HG02943 (cell line): ENCODE results near the gene ALOX15B.
"Not testable (repeated sequence)": the region's sequence is repeated elsewhere in the genome, so short reads cannot be mapped to it uniquely, and the experiment has no call there.

Source experiments
- ATAC-seq: cut with Tn5 transposase; IDR thresholded peaks from one replicate; pipeline ENCODE4 v1.9.1; 2021; ENCODE audit warnings: mild to moderate bottlenecking, low read depth, moderate library complexity; ENCODE audit not compliant: unreplicated experiment

The ALOX15B gene

DNA sequence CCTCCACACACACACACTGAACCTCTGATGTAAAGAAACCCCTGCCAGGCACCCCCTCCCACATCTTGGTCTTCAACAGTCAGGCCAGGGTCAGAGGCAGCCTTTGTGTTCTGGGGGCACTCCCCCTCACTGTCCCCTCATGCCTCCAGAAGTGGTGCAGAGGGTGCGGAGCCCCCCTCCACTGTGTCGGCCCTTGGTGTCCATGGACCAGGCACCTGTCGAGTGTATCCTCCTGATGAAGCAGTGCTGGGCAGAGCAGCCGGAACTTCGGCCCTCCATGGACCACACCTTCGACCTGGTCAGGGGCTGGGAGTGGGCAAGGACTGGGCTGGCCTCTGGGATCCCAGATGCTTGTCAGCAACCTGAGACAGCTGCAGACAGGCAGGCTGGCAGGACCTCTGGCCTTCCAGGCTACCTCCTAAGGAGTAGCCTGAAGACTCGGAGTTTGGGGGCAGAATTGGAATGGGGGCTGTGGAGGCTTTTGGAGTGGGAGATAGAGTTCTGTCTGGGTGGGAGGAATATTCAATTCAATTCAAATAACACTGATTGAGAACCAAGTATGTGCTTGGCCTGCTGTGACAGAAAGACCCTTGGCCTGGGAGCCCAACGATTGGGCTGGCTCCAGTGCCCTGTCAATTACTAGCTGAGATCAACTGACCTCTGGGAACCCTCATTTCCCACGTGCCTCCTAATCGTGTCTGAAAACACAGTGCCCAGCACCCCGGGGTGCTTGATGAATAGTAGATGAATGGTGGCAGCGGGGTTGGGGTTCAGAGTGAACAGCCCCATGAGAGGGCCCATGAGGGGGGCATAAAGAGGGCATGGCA is 24.9 kb upstream of the ALOX15B start:
- no peak for ATAC-seq

DNA sequence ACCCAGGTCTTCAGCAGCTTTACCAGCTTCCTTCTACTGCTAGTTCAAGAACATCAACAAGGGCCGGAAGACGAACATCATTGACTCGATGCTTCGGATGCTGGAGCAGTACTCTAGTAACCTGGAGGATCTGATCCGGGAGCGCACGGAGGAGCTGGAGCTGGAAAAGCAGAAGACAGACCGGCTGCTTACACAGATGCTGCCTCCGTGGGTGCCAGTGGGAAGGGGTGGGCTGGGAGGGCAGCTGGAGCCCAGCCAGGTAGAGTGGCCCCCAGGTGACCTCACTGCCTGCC is 24.4 kb upstream of the ALOX15B start:
- ATAC-seq: no peak

DNA sequence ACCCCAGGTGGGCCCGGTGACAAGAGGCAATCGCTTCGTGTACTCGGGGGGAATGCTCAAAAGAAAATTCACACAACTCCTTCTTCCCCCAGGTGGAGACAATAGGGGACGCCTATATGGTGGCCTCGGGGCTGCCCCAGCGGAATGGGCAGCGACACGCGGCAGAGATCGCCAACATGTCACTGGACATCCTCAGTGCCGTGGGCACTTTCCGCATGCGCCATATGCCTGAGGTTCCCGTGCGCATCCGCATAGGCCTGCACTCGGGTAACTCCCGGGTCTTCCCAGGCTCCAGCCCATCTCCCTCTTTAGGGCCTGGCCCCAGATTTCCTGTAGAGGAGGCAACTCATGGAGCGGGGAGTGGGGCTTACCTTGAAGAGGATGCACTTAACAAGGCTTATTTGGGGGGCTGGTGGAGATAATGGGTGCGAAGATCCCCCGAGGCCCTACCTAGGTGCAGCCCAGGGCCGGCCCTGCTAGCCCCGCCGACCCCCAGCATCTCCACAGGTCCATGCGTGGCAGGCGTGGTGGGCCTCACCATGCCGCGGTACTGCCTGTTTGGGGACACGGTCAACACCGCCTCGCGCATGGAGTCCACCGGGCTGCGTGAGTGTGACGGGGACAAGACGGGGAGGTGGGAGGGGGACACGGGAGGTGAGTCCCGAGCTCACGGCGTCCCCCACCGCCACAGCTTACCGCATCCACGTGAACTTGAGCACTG is 23.5 kb upstream of the ALOX15B start:
- no peak for ATAC-seq

DNA sequence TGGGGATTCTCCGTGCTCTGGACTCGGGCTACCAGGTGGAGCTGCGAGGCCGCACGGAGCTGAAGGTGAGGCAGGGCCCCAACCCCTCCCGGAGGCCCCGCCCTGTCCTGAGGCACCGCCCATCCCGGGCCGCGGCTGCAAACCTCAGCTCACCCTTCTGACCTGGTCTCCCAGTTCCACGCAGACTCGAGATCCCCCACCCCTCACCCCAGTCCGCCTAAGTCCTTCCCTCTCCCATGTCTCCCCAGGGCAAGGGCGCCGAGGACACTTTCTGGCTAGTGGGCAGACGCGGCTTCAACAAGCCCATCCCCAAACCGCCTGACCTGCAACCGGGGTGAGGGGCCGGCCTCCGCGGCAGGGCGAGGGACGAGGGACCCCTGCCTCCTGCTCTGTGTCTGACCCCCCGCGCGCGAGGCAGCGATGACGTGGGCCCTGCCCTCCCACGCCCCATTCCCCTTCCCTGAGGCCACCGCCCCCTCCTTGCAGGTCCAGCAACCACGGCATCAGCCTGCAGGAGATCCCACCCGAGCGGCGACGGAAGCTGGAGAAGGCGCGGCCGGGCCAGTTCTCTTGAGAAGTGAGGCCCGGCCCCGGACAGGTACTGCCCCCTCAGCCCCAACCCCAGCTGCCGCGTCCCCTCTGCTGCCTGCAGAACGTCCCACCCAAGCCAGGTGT is 22.8 kb upstream of the ALOX15B start:
- ATAC-seq: no peak

DNA sequence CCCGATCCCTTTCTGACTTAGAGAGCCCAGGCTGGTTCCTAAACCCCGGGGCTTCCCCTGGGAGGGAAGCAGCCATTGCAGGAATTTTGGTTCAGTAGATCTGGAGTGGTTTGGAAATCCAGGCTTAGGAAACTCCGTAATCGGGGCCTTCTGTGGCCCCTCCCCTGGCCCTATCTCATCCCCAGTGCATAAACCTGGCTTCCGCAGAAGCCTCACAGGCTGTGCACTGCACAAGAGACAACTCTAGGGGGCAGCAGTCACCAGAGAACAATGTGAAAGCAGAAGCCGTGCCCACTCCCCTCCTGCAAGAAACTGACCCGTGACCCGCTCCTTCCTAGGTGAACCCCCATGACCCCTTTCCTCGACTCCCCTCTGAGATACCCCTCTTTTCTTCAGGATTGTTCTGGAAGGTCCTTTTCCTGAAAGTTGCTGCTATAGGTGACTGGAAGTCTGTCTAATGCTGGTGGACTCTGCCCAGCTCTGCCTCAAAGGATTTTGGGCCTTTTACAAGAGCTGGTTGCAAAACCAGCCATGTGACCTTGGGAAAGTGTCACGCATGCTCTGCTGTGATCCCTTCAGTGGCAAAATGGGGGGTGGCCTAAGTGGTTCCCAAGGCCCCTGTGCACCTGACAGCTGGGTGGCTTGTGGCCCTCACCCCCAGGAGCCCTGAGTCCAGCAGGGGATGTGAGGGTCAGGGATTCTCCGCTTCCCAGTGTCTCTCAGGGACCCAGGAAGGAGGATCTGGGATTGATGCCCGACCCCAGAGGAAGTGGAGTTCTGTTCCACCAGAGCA is 22.0 kb upstream of the ALOX15B start:
- ATAC-seq: no peak

DNA sequence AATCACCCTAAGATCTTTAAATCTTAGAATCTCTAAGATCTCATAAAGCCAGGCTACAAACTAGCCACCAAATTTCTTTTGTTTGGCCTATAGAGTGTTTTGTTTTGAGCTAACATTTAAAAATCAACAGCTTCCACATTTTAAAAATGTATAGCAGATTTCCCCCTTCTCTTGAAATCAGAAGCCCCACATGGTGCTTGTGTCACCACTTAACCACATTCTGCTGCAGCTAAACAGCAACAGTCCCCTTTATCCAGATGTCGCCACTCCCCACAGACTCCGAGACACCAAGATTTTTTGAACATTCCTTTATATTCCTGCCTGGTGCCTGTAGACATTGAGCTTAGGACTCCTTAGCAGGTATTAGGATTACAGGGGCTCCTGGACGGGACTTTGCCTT is 20.4 kb upstream of the ALOX15B start:
- ATAC-seq: no peak

DNA sequence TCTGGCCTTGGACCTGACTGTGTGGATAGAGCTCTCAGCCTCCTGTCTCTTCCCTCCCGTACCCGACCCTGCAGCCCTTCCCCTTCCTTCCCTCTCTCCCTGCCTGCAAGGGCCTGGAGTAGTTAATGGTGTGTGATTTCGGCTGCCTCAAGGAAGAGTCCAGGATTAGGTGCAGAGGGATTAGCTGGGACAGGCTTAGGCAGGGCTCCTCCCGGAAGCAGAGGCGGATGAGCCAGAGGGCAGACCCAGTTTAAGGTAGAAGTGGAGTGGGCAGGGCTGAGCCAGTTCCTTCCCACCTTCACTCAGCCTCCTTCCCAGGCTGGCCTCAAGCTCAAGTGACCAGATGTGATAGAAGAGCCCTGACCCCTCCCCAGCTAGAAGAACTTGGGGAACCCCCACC is 19.7 kb upstream of the ALOX15B start:
- no peak for ATAC-seq

DNA sequence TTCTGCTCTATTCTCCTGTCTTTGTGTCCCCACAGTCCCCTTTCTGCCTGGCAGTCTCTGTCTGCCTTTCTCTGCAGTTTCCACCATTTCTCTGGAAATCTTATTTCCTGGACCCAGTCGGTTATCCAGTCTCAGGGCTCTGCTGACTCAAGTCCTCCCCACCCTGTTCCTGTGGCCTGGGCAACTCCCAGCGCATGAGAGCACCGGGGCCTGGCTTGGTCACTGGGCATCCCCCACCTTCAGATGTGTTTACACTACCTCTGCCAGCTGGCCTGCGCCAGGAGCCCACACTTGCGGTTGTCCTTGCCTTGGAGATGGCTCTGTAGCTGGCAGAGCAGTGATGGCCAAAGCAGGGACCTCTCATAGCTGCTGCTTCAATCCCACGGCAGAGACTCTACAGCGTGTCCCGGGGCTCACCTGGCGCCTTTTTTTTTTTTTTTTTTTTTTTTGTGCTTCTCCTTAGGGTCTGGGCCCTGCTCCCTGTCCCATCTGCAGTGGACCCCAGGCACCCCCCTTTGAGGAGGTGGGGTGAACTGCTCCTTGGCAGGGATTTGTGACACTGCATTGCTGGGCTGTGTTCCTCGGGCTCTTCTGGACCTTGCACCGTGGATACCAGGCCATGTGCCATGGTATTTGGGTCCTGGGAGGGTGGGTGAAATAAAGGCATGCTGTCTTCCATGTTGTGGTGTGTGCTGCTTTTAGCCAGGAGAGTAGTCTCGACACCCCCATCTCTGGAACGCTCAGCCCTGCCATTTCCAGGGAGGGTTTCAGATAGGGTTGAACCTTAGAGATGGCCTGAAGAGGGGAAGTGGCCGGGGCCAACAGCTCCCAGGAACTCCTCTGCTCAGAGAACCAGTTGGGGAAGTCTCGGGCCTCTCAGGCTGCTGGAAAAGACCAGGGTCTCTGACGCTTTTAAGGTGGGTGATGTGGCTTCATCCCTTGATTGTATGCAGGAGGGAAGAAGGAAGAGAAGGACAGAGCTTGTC is 18.9 kb upstream of the ALOX15B start:
- ATAC-seq: no peak

DNA sequence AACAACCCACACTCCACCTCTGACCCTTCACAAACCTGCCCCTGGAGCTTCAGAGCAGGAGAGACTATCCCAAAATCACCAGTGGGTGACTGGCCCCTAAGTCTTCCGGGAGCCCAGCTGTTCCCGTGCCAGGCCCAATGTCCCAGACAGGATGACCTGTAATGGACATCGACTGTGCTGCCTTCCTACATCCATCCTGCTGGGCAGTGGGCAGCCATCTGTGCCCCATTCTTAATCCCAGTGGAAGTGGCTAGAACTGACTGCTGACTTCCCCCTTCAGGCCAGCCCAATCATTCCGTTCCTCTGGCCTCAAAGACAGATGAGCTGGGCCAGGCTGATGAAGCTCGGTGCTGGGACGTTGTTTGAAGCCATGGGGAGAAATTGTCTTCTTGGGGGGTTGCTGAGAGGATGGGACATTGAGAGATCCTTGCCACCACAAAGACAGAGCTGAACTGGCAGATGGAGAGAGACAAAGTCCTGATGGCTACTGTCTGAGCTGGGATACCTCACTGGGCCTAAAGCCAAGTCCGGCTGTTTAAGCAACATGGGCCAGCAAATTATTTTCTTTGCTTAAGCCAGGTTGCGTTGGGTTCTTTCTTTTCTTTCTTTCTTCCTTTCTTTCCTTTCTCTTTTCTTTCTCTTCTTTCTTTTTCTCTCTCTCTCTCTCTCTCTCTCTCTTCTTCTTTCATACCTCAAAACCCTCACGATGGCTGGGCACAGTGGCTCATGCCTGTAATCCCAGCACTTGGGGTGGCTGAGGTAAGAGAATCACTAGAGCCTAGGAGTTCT is 17.9 kb upstream of the ALOX15B start:
- no peak for ATAC-seq

DNA sequence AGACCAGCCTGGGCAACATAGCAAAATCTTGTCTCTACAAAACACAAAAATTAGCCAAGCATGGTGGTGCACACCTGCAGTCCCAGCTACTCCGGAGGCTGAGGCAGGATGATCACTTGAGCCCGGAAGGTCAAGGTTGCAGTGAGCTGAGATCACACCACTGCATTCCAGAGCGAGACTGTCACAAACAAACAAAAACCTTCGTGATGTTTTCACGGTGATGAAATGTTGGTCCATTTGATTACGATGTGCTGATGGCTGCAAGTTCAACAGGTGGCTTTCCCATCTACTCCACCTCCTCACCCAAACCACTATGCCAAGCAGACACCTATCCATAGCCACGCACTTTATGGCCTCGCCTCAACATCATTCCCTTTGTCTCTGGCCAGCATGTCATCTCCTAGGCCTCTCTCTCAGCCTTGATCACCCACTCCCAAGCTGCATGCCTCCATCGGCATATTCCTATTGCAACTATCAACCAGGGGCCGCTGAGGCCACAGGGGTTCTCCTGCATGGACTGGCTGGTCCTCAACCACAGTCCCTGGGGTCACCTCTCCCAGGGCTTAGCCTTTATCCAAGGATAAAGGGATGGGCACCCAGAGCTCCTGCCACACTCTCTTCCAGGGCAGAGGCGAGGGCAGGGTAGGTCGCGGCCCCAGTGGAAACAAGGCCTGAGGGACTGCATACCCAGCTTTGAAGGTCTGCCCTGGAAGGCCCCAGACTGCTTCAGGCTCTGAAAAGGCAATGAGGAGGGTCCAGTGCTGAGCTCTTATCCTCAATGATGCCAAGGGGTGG is 17.1 kb upstream of the ALOX15B start:
- no peak for ATAC-seq

DNA sequence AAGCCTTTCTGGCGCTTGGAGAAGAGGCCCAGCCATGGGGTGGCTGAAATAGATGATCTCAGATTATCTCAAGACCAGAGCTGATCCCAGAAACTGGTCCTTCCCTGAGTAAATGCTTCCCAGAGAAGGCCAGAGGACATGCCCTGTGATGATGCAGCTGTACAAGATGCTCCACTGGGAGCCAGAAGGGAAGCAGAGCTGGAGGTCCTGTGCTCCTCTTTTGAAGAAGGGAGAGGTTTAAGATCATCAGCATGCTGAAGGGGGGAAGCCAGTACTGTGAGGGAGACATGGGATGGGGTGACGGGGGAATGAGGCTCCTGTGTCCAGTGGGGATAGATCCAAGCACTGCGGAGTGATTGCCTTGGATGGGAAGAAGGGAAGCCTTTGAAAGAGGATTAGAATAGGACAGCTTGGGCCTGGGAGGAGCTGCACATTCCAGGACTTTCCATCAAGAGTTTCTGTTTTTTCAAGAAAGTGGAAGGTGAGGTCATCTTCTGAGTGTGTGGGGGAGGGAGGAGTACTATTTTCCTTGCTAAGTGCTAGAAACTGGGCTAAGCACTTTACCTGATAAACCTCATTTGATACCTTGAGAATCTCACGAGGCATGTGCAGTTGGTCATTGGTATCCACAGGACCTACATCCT is 16.4 kb upstream of the ALOX15B start:
- ATAC-seq: no peak

DNA sequence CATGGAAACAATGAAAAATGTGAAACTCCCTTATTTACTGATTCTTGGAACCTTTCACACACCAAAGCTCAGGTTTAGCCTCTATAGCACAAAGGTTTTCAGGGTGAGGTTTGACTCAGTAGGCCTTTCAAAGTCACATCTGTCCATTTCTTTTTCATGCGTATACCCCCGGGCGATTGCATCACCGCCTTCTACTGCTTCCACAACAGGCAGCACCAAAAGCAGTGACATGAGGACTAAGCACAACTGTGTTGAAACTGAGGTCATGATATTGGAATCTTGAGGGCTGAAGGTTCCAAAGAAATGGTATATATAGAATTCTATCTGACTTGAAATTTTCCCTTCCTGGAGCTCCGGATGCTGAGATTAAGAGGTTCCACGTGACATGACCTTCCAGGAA is 14.7 kb upstream of the ALOX15B start:
- not testable (repeated sequence) for ATAC-seq

DNA sequence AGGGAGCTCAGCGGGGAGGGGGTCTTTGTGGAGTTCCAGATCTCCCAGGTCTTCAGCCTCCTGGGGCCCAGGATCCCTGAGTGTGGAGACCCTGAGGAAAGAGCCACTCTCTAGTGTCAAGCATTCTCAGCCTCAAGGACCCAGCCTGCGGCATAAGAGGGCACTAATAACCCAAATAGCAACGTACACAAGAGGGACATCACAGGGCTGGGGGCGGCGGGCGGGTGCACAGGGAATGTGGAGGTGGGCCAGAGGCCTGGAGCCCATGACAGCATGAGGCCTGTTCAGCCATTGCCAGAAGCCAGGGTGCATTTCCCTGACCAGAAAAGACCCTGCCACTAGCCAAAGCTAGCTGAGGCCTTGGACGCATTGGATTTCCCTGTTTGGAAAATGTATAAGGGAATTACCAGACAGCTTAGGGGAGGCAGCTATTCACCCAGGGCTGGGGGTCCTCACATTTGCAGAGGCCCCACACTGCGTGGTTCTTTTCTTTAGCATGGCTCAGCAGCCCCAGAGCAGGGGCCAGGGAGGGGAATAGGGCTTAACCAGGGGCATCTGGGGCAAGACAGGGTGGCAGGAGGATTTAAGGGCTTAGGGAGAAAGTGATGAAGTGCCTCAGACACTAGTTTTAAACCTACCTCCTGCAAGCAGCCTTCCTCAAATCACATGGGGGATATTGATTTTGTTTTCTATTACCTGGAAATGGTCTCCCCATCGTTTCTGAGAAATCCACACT is 13.5 kb upstream of the ALOX15B start:
- no peak for ATAC-seq

DNA sequence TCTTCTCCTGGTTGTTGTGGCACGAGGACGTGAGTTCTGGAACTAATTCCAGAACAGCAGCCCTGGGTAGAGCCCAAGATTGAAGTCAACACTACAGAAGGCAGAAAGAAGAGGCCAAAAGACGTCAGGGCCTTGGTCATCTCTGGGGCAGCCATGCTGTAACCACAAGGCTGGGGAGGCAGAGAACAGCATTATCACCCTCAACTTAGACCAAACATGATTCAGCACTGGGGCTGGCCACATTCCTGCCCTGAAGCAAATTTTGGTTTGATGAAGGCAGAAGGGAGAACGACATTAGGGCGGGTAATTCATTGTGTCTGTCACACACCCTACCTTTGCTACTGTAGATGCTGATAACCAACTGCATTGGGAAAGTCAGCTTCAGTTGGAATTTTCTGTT is 9.7 kb upstream of the ALOX15B start:
- ATAC-seq: no peak

DNA sequence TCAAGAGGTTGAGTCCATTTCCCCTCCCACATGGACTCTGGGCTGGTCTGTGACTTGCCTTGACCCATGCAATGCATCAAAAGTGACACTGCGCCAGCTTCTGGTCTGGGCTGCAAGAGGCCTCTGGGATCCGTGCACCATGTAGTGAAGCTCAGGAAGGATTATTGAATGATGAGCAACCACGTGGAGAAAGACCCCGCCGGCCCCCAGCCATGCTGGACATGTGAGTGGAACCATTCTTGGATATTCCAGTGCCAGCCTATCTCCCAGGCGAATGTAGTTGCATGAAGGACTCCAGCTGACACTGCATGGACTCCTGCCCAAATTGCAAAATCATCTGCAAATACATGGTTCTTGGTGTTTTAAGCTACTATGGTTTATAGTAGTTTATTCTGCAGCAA is 7.6 kb upstream of the ALOX15B start:
- ATAC-seq: no peak

DNA sequence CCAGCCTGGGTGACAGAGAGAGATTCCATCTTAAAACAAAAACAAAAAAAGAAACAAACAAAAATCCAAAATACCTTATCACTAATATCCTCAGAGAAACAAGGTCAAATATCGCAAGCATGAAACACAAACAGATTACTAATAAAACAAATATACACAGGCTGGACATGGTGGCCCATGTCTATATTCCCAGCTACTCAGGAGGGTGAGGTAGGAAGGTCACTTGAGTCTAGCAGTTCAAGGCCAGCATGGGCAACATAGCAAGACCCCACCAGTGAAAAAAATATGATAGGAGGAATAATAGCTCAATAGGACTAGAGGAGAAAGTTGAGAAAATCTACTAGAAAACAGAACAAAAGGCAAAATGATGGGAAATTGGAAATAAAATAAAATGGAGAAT is 6.9 kb upstream of the ALOX15B start:
- ATAC-seq: no peak

DNA sequence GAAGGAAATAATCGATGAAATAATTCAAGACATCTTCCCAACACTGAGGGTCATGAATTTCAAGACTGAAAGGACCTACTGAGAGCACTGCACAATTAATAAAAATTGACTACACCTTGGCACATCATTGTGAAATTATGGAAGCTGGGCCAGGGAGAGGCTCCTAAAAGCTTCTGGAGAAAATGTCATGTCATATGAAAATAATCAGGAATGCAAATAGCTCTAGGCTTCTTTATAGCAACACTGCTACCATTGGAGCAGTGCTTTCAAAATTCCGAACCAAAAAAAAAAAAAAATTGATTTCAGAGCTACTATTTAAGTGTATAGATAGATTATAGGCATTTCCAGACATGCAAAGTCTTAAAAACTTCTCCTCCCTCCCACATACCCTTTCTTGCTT is 6.4 kb upstream of the ALOX15B start:
- ATAC-seq: no peak
